Retina (tissue), 1 donor: ENCODE measurements around the gene RGS7.
"Not testable (repeated sequence)": the region's sequence is repeated elsewhere in the genome, so short reads cannot be mapped to it uniquely, and the experiment has no call there.

Experiments
- DNase-seq: peaks from one replicate; pipeline ENCODE4 v3.0.0-alpha.2; 2016

Gene RGS7

GRCh38 chr1:240763771-240764170 lies 593.2 kb downstream of the RGS7 start:
- DNase-seq, result no peak

DNA sequence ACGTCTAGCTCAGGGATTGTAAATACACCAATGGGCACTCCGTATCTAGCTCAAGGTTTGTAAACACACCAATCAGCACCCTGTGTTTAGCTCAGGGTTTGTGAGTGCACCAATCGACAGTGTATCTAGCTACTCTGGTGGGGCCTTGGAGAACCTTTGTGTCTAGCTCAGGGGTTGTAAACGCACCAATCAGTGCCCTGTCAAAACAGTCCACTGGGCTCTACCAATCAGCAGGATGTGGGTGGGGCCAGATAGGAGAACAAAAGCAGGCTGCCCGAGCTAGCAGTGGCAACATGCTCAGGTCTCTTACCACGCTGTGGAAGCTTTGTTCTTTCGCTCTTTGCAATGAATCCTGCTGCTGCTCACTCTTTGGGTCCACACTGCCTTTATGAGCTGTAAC lies 593.9 kb downstream of the RGS7 start:
- DNase-seq, result not testable (repeated sequence)

DNA sequence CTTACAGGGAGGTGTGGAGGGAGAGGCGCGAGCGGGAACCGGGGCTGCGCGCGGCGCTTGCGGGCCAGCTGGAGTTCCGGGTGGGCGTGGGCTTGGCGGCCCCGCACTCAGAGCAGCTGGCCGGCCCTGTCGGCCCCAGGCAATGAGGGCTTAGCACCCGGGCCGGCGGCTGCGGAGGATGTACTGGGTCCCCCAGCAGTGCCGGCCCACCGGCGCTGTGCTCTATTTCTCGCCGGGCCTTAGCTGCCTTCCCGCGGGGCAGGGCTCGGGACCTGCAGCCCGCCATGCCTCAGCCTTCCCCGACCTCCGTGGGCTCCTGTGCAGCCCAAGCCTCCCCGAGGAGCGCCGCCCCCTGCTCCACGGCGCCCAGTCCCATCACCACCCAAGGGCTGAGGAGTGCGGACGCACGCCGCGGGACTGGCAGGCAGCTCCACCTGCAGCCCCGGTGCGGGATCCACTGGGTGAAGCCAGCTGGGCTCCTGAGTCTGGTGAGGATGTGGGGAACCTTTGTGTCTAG lies 594.5 kb downstream of the RGS7 start:
- DNase-seq, result not testable (repeated sequence)

- not testable (repeated sequence) for DNase-seq
These were observed 598.2 kb downstream of the RGS7 start for GRCh38 chr1:240758777-240759176.

DNA sequence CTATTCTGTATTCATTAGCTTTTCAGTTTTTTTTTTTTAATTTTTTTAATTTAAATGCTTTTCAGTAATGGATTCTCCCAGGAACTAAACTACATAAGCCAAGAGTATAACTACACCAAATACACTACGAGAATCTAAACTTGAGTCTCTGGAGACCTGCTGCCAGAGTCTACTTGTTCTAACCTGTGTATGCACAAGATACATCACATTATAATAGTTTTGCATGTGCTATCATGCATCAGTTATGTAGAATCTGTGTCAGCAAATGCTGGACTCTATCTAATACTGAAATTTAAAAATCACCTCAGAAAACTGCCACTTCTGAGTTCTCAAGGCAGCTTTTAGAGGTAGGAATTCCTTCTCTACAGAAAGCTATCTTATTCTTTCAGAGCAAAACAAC lies 598.7 kb downstream of the RGS7 start:
- DNase-seq, result no peak

DNA sequence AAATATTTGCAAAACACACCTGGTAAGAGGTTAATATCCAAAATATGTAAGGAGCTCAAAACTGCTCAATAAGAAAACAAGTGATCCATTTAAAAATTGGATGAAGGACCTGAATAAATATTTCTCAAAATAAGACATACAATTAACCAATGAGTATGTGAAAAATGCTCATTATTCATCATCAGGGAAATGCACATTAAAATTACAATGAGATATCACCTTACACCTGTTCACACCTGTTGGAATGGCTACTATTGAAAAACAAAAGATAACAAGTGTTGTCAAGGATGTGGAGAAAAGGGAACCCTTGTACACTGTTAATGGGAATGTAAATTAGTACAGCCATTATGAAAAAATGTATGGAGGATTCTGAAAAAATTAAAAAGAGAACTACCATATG lies 609.1 kb downstream of the RGS7 start:
- DNase-seq, result no peak

DNA sequence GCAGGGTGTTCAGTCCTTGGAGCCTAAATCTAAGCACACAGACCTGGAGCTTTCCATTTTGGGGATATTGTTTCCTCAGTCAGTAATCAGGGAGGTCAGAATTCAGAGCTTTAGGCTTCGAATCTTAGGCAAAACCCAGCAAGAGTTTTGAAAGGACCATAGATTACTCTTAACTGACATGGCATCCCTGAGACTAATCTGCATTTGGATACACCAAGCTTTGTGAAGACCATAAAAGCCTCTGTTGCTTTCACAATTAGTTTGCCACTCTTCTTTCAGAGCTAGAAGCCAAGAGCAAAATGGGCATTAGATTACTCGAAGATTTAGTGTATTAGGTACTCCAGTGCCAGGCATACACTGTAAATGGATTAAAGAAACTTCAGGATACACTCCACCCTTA lies 613.3 kb downstream of the RGS7 start:
- DNase-seq, result no peak

DNA sequence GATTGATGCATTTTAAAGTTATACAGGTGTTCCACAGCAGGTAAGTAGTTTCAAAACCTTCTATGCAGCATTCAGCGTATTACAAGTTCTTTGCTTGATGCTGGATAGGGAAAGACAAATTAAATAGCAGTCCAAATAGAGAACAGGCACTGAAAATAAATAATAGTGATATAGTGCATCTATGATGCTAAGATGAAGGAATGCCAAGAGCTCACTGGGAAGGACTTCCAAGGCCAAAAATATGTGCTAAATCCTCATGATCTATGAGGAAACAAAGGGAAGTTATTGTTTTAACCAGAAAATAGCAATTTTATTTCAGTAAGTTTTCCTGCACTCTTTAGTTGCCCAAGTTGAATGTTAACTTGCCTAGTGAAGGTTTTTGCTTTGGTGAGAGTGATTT lies 617.3 kb downstream of the RGS7 start:
- no peak for DNase-seq

DNA sequence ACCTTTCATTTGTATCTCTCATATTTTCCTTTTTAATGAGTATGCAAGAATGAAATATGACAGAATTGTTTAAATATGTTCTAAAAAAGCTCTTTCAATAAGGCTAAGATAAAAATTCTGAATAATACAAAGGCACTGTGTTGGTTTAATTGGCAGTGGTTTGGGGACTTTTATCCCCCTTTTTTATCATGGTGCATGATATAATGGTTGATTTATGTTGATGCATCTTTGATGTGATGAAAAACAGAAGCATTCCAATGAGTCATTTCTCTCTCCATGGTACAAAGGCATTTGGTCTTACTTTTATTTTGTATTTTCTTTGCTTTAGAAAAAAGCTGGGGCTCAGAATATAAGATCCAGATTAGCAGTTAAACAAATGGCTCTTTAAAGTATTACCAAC lies 617.9 kb downstream of the RGS7 start:
- DNase-seq, result no peak

- DNase-seq, result no peak
These were observed 619.2 kb downstream of the RGS7 start for GRCh38 chr1:240737766-240738265.

DNA sequence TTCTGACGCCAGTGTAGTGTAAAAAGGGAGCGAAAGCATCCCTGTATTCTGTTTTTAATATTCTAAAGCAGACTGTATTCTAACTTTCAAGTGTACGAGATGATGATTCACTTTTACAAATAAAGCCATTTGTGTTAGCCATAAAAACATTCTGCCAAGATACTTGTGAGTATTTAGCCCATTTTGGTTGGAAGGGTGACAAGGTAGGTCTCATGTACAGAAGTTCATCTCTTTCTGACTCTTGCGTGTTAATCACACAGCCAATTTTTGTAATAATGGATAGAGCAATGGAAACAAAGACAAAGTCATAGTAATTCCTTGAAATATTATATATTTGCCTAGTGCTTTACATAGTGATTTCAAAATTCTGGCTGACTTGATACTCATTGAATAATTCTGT lies 619.7 kb downstream of the RGS7 start:
- no peak for DNase-seq

- not testable (repeated sequence) for DNase-seq
These were observed 622.3 kb downstream of the RGS7 start for GRCh38 chr1:240734705-240735104.

GRCh38 chr1:240734001-240734400 lies 623.0 kb downstream of the RGS7 start:
- DNase-seq, result no peak

DNA sequence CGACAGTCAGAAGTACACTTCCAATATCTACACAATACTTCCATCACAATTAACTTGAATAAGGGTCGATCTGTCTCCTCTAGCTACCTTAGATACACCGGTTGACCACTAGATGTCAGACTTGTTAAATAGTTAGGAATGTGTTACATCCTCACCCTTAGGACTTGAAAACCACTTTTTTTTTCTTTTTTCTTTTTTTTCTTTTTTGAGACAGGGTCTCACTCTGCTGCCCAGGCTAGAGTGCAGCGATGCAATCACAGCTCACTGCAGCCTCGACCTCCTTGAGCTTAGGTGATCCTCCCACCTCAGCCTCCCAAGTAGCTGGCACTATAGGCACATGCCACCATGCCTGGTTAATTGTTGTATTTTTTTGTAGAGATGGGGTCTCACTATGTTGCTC lies 624.6 kb downstream of the RGS7 start:
- DNase-seq, result peak; percentile 46
